ENCODE measurements around the gene LBP. TPM values are rescaled to one million over a fixed set of nuclear protein-coding genes. Genes with fewer than 3 reads are reported as not detected.

The LBP gene
- total and polyA plus RNA-seq, 2 donors (not counting 3 experiments of a cell fraction or from before 2014, with no cell fraction given), result 0.03 TPM; not detected in 1

DNA sequence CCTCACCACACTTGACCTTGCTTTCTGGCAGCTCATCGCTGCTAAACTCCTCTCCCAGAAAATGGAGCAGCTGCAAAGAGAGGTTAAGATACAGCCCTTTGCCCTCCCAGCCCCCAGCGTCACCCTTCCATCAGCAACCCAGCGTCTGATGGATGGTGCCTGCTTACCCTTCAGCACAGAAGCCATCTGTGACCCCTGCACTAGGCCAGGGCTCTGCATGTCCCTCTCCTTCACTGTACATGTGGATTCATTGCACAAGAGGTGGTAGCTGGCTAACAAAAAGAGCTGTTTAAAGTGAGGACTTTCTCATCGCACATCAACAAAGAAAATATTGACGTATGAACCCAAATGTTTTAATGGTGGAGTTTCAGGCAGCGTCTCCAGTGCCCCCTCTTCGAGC lies 12.3 kb downstream of the LBP start:
- H3K36me3 ChIP-seq (ENCODE audit: control insufficient read depth in 2 of 2, extremely low read depth in 1 of 2, insufficient read depth in 2 of 2, low read length in 2 of 2), result no peaks in the 10 kb centered on the region
- no peaks in the 10 kb centered on the region for H3K9me1 ChIP-seq (replicated peaks; ENCODE audit: control insufficient read depth, extremely low read depth, insufficient read depth, low read length)
- no peak overlapping the region for H3K4me3 ChIP-seq (replicated peaks in 1 of 3; ENCODE audit: insufficient read depth in 1 of 3, low read depth in 1 of 3, low read length in 3 of 3)
- H3K27me3 ChIP-seq (ENCODE audit: control insufficient read depth in 2 of 2, insufficient read depth in 2 of 2, low read length in 2 of 2), result no peaks in the 10 kb centered on the region
- no peaks in the 10 kb centered on the region for H3K4me1 ChIP-seq (ENCODE audit: control insufficient read depth, extremely low read depth, insufficient read depth, low read length)
- dilution Hi-C loops (cut with MboI; ENCODE audit: extremely low pct_ligation_motif_present, low sequenced_read_pairs), result no loop called here
- H3K27ac ChIP-seq (ENCODE audit: insufficient read depth, low read depth, low read length), result no peak overlapping the region
- H3K79me2 ChIP-seq (ENCODE audit: control insufficient read depth, insufficient read depth, low read length), result no peaks in the 10 kb centered on the region
- intact Hi-C loops (cut with micrococcal nuclease), result no loop called here
- H3K4me2 ChIP-seq (ENCODE audit: insufficient read depth, low read length), result no peak overlapping the region
- H4K20me1 ChIP-seq (replicated peaks; ENCODE audit: control insufficient read depth, extremely low read depth, insufficient read depth, low read length), result no peaks in the 10 kb centered on the region
- ChIA-PET CTCF (interaction anchor here (0.7 to 2.6 kb wide), 2 partner anchors 8 to 50 kb away, joined by 3 to 9 read pairs; no protein-coding TSS in a partner anchor), POLR2A (no interaction called here)
- no peak for TF ChIP-seq EZH2 (IDR thresholded peaks at IDR 0.05; ENCODE audit: borderline replicate concordance, low read depth, low read length, severe bottlenecking)
- TF ChIP-seq, protein P1, sequence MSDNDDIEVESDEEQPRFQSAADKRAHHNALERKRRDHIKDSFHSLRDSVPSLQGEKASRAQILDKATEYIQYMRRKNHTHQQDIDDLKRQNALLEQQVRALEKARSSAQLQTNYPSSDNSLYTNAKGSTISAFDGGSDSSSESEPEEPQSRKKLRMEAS (IDR thresholded peaks at IDR 0.05; ENCODE audit: insufficient read depth, insufficient read length), result no peak
- no TSS peak for BruUV-seq (replicated peaks)
- H2AFZ ChIP-seq (ENCODE audit: low read depth, low read length), result no peak overlapping the region
- no peak for FAIRE-seq
- no peak for DNase-seq (ENCODE audit: low read depth, low spot score)
- H3K9ac ChIP-seq (replicated peaks; ENCODE audit: extremely low read depth, insufficient read depth, low read length), result no peak overlapping the region
- H3K9me3 ChIP-seq (replicated peaks; ENCODE audit: control insufficient read depth, insufficient read depth, low read length), result no peaks in the 10 kb centered on the region

DNA sequence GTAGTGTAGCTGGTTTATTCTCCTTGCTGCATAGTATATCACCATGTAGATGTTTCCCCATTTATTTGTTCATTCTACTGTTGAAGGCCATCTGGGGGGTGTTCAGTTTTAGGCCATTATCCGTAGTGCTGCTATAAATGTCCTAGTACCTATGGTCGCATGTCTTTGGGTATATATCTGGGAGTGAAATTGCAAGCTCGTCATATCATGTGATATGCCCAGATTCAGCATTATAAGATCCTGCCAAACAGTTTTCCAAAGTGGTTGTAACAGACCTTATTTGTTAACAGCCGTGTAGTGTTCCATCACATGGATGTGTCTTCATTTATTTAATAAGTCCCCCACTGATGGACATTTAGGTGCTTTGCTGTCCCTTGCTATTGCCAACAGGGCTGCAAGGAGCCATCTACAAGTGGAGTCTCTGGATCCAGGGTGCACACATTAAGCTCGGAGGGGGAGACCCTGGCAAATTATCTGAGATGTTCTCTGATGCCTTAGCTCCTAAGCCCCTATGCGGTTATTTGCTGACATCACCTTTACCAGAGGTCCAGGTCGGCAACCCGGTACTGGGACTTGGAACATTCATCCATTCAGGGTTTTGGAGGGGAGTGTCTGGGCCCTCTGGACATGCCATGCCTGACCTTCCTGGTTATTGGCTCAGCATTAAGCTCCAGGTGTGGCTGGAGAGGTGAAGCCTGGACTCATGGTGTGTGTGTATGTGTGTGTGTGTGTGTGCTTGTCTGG lies 16.9 kb downstream of the LBP start:
- H4K20me1 ChIP-seq (replicated peaks; ENCODE audit: control insufficient read depth, extremely low read depth, insufficient read depth, low read length), result no peaks in the 10 kb centered on the region
- DNase-seq (ENCODE audit: low read depth, low spot score) (no peak), FAIRE-seq (no peak)
- no peaks in the 10 kb centered on the region for H3K36me3 ChIP-seq (ENCODE audit: control insufficient read depth in 2 of 2, extremely low read depth in 1 of 2, insufficient read depth in 2 of 2, low read length in 2 of 2)
- intact Hi-C loops (cut with micrococcal nuclease) (no loop called here), dilution Hi-C loops (cut with MboI; ENCODE audit: extremely low pct_ligation_motif_present, low sequenced_read_pairs) (no loop called here)
- H3K9ac ChIP-seq (replicated peaks; ENCODE audit: extremely low read depth, insufficient read depth, low read length), result no peak overlapping the region
- H3K4me3 ChIP-seq (replicated peaks in 1 of 3; ENCODE audit: insufficient read depth in 1 of 3, low read depth in 1 of 3, low read length in 3 of 3), result no peak overlapping the region
- no peaks in the 10 kb centered on the region for H3K9me1 ChIP-seq (replicated peaks; ENCODE audit: control insufficient read depth, extremely low read depth, insufficient read depth, low read length)
- H3K27me3 ChIP-seq (ENCODE audit: control insufficient read depth in 2 of 2, insufficient read depth in 2 of 2, low read length in 2 of 2), result peaks cover 0 to 2% of the 10 kb centered on the region in 2 experiments
- CTCF ChIA-PET, result interaction anchor here (0.6 to 2.4 kb wide), 4 partner anchors 7 to 607 kb away, joined by 3 to 8 read pairs (median 4); no protein-coding TSS in a partner anchor
- no peaks in the 10 kb centered on the region for H3K4me1 ChIP-seq (ENCODE audit: control insufficient read depth, extremely low read depth, insufficient read depth, low read length)
- no peak overlapping the region for H3K4me2 ChIP-seq (ENCODE audit: insufficient read depth, low read length)
- TF ChIP-seq CTCF (IDR thresholded peaks at IDR 0.05; ENCODE audit: extremely low read depth in 1 of 2, insufficient read depth in 1 of 2, low read depth in 1 of 2, low read length in 2 of 2) (no peak), POLR2A (IDR thresholded peaks at IDR 0.05; ENCODE audit: low read depth, low read length) (no peak), FOS (IDR thresholded peaks at IDR 0.05; ENCODE audit: borderline replicate concordance, insufficient read depth, low read length) (no peak), MYC (IDR thresholded peaks at IDR 0.05; ENCODE audit: low read depth, low read length) (no peak), POLR2AphosphoS5 (IDR thresholded peaks at IDR 0.05; ENCODE audit: insufficient read depth, low read depth, low read length) (no peak), JUN (IDR thresholded peaks at IDR 0.05; ENCODE audit: borderline replicate concordance, insufficient read depth, insufficient read length, low read depth) (no peak), GATA2 (IDR thresholded peaks at IDR 0.05; ENCODE audit: insufficient read depth, insufficient read length, low read depth, low read length) (no peak), EZH2 (IDR thresholded peaks at IDR 0.05; ENCODE audit: borderline replicate concordance, low read depth, low read length, severe bottlenecking) (no peak)
- TF ChIP-seq, protein P1 (IDR thresholded peaks at IDR 0.05; ENCODE audit: insufficient read depth, insufficient read length), result no peak
- POLR2A ChIA-PET, result no interaction called here
- no peak overlapping the region for H2AFZ ChIP-seq (ENCODE audit: low read depth, low read length)
- no TSS peak for BruUV-seq (replicated peaks)
- no peaks in the 10 kb centered on the region for H3K79me2 ChIP-seq (ENCODE audit: control insufficient read depth, insufficient read depth, low read length)
- no peaks in the 10 kb centered on the region for H3K9me3 ChIP-seq (replicated peaks; ENCODE audit: control insufficient read depth, insufficient read depth, low read length)
- no peak overlapping the region for H3K27ac ChIP-seq (ENCODE audit: insufficient read depth, low read depth, low read length)

Data from endothelial cell of umbilical vein (primary cell).